Skeletal muscle tissue (tissue), 4 donors: Measurements from ENCODE around the gene IL1RAP. TPM values are rescaled to one million over a fixed set of nuclear protein-coding genes. Genes with fewer than 3 reads are reported as not detected.

Experiments
- H3K27ac ChIP-seq: one replicate; pipeline ENCODE4 v1.7.0; 2013; ENCODE audit warnings: mild to moderate bottlenecking, low read depth, low read length, inconsistent platforms
- H3K27me3 ChIP-seq, 3 donors: one replicate each; pipeline ENCODE4 v1.7.0; 2013; ENCODE audit warnings: low read length in 3 of 3; ENCODE audit not compliant: control insufficient read depth in 3 of 3, insufficient read depth in 3 of 3
- H3K36me3 ChIP-seq, 3 donors: one replicate each; pipeline ENCODE4 v1.7.0; 2013; ENCODE audit warnings: low read length in 3 of 3; ENCODE audit not compliant: control insufficient read depth in 3 of 3, insufficient read depth in 3 of 3
- H3K4me1 ChIP-seq, 3 donors: one replicate each; pipeline ENCODE4 v1.7.0; 2013; ENCODE audit warnings: low read length in 3 of 3, mild to moderate bottlenecking in 3 of 3; ENCODE audit not compliant: control insufficient read depth in 3 of 3, insufficient read depth in 3 of 3
- H3K4me3 ChIP-seq, 3 donors: one replicate each; pipeline ENCODE4 v1.7.0; 2013; ENCODE audit warnings: low read length in 3 of 3
- H3K9ac ChIP-seq, 3 donors: one replicate each; pipeline ENCODE4 v1.7.0; 2013; ENCODE audit warnings: low read length in 3 of 3, mild to moderate bottlenecking in 3 of 3, moderate library complexity in 2 of 3, low read depth in 1 of 3
- H3K9me3 ChIP-seq, 3 donors: one replicate each; pipeline ENCODE4 v1.7.0; 2013; ENCODE audit warnings: low read length in 3 of 3; ENCODE audit not compliant: control insufficient read depth in 3 of 3
- total RNA-seq: library from RNA; depleted of rRNA; stranded (reverse); fragments of >200 nt; gene quantifications from one replicate; pipeline ENCODE4 v1.2.3, GENCODE V29; 2014
- donor health status: Osteomylitis.

Gene IL1RAP
- total RNA-seq, 1 donor from 2014 or later: 10.4 TPM

- Histone ChIP-seq H3K9ac (no peak overlapping the region), H3K27me3 (no peaks in the 10 kb centered on the region), H3K9me3 (no peaks in the 10 kb centered on the region), H3K4me3 (no peak overlapping the region), H3K36me3 (no peaks in the 10 kb centered on the region), H3K4me1 (no peaks in the 10 kb centered on the region), H3K27ac (no peak overlapping the region)
These were observed 101.7 kb downstream of the IL1RAP start for GRCh38 chr3:190615607-190616006.

GRCh38 chr3:190616637-190617036 lies 102.8 kb downstream of the IL1RAP start:
- Histone ChIP-seq H3K4me1 (no peaks in the 10 kb centered on the region), H3K36me3 (no peaks in the 10 kb centered on the region), H3K9me3 (no peaks in the 10 kb centered on the region), H3K27me3 (no peaks in the 10 kb centered on the region), H3K9ac (no peak overlapping the region), H3K4me3 (no peak overlapping the region), H3K27ac (no peak overlapping the region)

GRCh38 chr3:190617185-190617584 lies 103.3 kb downstream of the IL1RAP start:
- no peaks in the 10 kb centered on the region for H3K36me3 ChIP-seq
- no peaks in the 10 kb centered on the region for H3K27me3 ChIP-seq
- no peak overlapping the region for H3K9ac ChIP-seq
- H3K4me1 ChIP-seq: no peaks in the 10 kb centered on the region
- no peak overlapping the region for H3K27ac ChIP-seq
- H3K4me3 ChIP-seq: no peak overlapping the region
- H3K9me3 ChIP-seq: no peaks in the 10 kb centered on the region

GRCh38 chr3:190618330-190619030 lies 104.6 kb downstream of the IL1RAP start:
- Histone ChIP-seq H3K4me1 (no peaks in the 10 kb centered on the region), H3K4me3 (no peak overlapping the region), H3K9ac (no peak overlapping the region), H3K36me3 (no peaks in the 10 kb centered on the region), H3K9me3 (no peaks in the 10 kb centered on the region), H3K27ac (no peak overlapping the region), H3K27me3 (no peaks in the 10 kb centered on the region)

- H3K4me3 ChIP-seq: no peak overlapping the region
- no peaks in the 10 kb centered on the region for H3K4me1 ChIP-seq
- no peaks in the 10 kb centered on the region for H3K27me3 ChIP-seq
- H3K9me3 ChIP-seq: no peaks in the 10 kb centered on the region
- no peak overlapping the region for H3K9ac ChIP-seq
- no peak overlapping the region for H3K27ac ChIP-seq
- peaks cover 0 to 5% (median 2%) of the 10 kb centered on the region in 3 donors for H3K36me3 ChIP-seq
These were observed 105.5 kb downstream of the IL1RAP start for GRCh38 chr3:190619353-190619752.

- no peak overlapping the region for H3K4me3 ChIP-seq
- H3K27ac ChIP-seq: no peak overlapping the region
- H3K9me3 ChIP-seq: no peaks in the 10 kb centered on the region
- no peak overlapping the region for H3K9ac ChIP-seq
- H3K27me3 ChIP-seq: no peaks in the 10 kb centered on the region
- H3K4me1 ChIP-seq: no peaks in the 10 kb centered on the region
- peaks cover 0 to 5% (median 2%) of the 10 kb centered on the region in 3 donors for H3K36me3 ChIP-seq
These were observed 105.9 kb downstream of the IL1RAP start for GRCh38 chr3:190619761-190620160.

GRCh38 chr3:190620886-190621608 lies 107.2 kb downstream of the IL1RAP start:
- H3K36me3 ChIP-seq: peaks cover 0 to 5% (median 2%) of the 10 kb centered on the region in 3 donors
- no peak overlapping the region for H3K27ac ChIP-seq

GRCh38 chr3:190621927-190622326 lies 108.0 kb downstream of the IL1RAP start:
- Histone ChIP-seq H3K4me1 (no peaks in the 10 kb centered on the region), H3K27me3 (no peaks in the 10 kb centered on the region), H3K9ac (no peak overlapping the region), H3K27ac (no peak overlapping the region), H3K36me3 (peaks cover 0 to 5% (median 2%) of the 10 kb centered on the region in 3 donors), H3K9me3 (no peaks in the 10 kb centered on the region), H3K4me3 (no peak overlapping the region)

More at GRCh38 chr3:190620886-190621608, 107.2 kb downstream of the IL1RAP start:
- no peaks in the 10 kb centered on the region for H3K4me1 ChIP-seq
- no peak overlapping the region for H3K9ac ChIP-seq
- no peaks in the 10 kb centered on the region for H3K27me3 ChIP-seq
- no peaks in the 10 kb centered on the region for H3K9me3 ChIP-seq
- H3K4me3 ChIP-seq: no peak overlapping the region

- H3K27ac ChIP-seq: no peak overlapping the region
- H3K36me3 ChIP-seq: peaks cover 0 to 5% (median 4%) of the 10 kb centered on the region in 3 donors
- no peaks in the 10 kb centered on the region for H3K27me3 ChIP-seq
- no peak overlapping the region for H3K4me3 ChIP-seq
- no peaks in the 10 kb centered on the region for H3K9me3 ChIP-seq
- no peaks in the 10 kb centered on the region for H3K4me1 ChIP-seq
- no peak overlapping the region for H3K9ac ChIP-seq
These were observed 110.4 kb downstream of the IL1RAP start for GRCh38 chr3:190624282-190624681.

- Histone ChIP-seq H3K27me3 (no peaks in the 10 kb centered on the region), H3K9ac (no peak overlapping the region), H3K4me3 (no peak overlapping the region), H3K9me3 (no peaks in the 10 kb centered on the region), H3K4me1 (no peaks in the 10 kb centered on the region), H3K36me3 (peaks cover 0 to 5% (median 5%) of the 10 kb centered on the region in 3 donors), H3K27ac (no peak overlapping the region)
These were observed 113.2 kb downstream of the IL1RAP start for GRCh38 chr3:190626951-190627620.
